ENCODE data around the gene LRRK1.

The LRRK1 gene

GRCh38 chr15:101062471-101063171, 143.5 kb downstream of the LRRK1 start:
- Histone ChIP-seq H3K9me3 (ENCODE audit: control insufficient read depth, low read length) (no peaks in the 10 kb centered on the region), H3K4me3 (ENCODE audit: insufficient read depth in 1 of 2, low read depth in 1 of 2, low read length in 2 of 2) (no peak overlapping the region), H3K4me1 (ENCODE audit: control insufficient read depth, insufficient read depth, low read depth, low read length) (peaks cover 3% of the 10 kb centered on the region), H2BK120ac (ENCODE audit: low read depth, low read length) (no peak overlapping the region), H3K27me3 (ENCODE audit: control insufficient read depth in 1 of 2, insufficient read depth in 1 of 2, low read length in 2 of 2) (no peaks in the 10 kb centered on the region), H2BK12ac (ENCODE audit: low read length in 2 of 2) (no peak overlapping the region), H3K36me3 (ENCODE audit: control insufficient read depth in 1 of 2, insufficient read depth in 2 of 2, low read depth in 1 of 2, low read length in 2 of 2) (peaks cover 2 to 91% of the 10 kb centered on the region in 2 experiments), H3K4me2 (ENCODE audit: low read length, poor library complexity, severe bottlenecking) (no peak overlapping the region), H3K23ac (ENCODE audit: low read length in 2 of 2) (no peak overlapping the region), H4K91ac (ENCODE audit: low read length) (no peak overlapping the region), H3K79me1 (replicated peaks; ENCODE audit: low read length, poor library complexity, severe bottlenecking) (no peaks in the 10 kb centered on the region), H2BK15ac (ENCODE audit: low read depth, poor library complexity, severe bottlenecking) (no peak overlapping the region), H2AK5ac (ENCODE audit: low read length, severe bottlenecking) (no peak overlapping the region), H3K4ac (ENCODE audit: low read depth in 1 of 2, low read length in 2 of 2) (no peak overlapping the region), H2AFZ (ENCODE audit: low read depth, low read length) (no peak overlapping the region), H3K9ac (ENCODE audit: low read length) (no peak overlapping the region), H3K14ac (ENCODE audit: low read length in 2 of 2) (no peak overlapping the region), H3K27ac (ENCODE audit: low read length, poor library complexity, severe bottlenecking) (no peak overlapping the region), H4K8ac (ENCODE audit: low read length) (no peak overlapping the region), H2BK5ac (ENCODE audit: low read depth, low read length, poor library complexity, severe bottlenecking) (no peak overlapping the region), H3K18ac (ENCODE audit: low read depth in 1 of 2, low read length in 2 of 2) (no peak overlapping the region)
- 87% methylated on average over 18 of the region's 18 CpGs for WGBS
- no peak for DNase-seq

GRCh38 chr15:101063212-101063611, 144.1 kb downstream of the LRRK1 start:
- H3K18ac ChIP-seq (ENCODE audit: low read depth in 1 of 2, low read length in 2 of 2): no peak overlapping the region
- H3K23ac ChIP-seq (ENCODE audit: low read length in 2 of 2): no peak overlapping the region
- H2AFZ ChIP-seq (ENCODE audit: low read depth, low read length): no peak overlapping the region
- no peak overlapping the region for H4K8ac ChIP-seq (ENCODE audit: low read length)
- H2BK5ac ChIP-seq (ENCODE audit: low read depth, low read length, poor library complexity, severe bottlenecking): no peak overlapping the region
- H2BK15ac ChIP-seq (ENCODE audit: low read depth, poor library complexity, severe bottlenecking): no peak overlapping the region
- H2BK120ac ChIP-seq (ENCODE audit: low read depth, low read length): no peak overlapping the region
- H3K14ac ChIP-seq (ENCODE audit: low read length in 2 of 2): no peak overlapping the region
- no peaks in the 10 kb centered on the region for H3K79me1 ChIP-seq (replicated peaks; ENCODE audit: low read length, poor library complexity, severe bottlenecking)
- H3K9me3 ChIP-seq (ENCODE audit: control insufficient read depth, low read length): no peaks in the 10 kb centered on the region
- no peak overlapping the region for H3K27ac ChIP-seq (ENCODE audit: low read length, poor library complexity, severe bottlenecking)
- H3K4me3 ChIP-seq (ENCODE audit: insufficient read depth in 1 of 2, low read depth in 1 of 2, low read length in 2 of 2): no peak overlapping the region
- H4K91ac ChIP-seq (ENCODE audit: low read length): no peak overlapping the region
- peaks cover 0 to 85% of the 10 kb centered on the region in 2 experiments for H3K36me3 ChIP-seq (ENCODE audit: control insufficient read depth in 1 of 2, insufficient read depth in 2 of 2, low read depth in 1 of 2, low read length in 2 of 2)
- H3K9ac ChIP-seq (ENCODE audit: low read length): no peak overlapping the region
- H2BK12ac ChIP-seq (ENCODE audit: low read length in 2 of 2): no peak overlapping the region
- no peak overlapping the region for H3K4me2 ChIP-seq (ENCODE audit: low read length, poor library complexity, severe bottlenecking)
- H3K4ac ChIP-seq (ENCODE audit: low read depth in 1 of 2, low read length in 2 of 2): no peak overlapping the region
- H3K4me1 ChIP-seq (ENCODE audit: control insufficient read depth, insufficient read depth, low read depth, low read length): peaks cover 3% of the 10 kb centered on the region
- no peak for DNase-seq
- no peaks in the 10 kb centered on the region for H3K27me3 ChIP-seq (ENCODE audit: control insufficient read depth in 1 of 2, insufficient read depth in 1 of 2, low read length in 2 of 2)
- H2AK5ac ChIP-seq (ENCODE audit: low read length, severe bottlenecking): no peak overlapping the region
- 77% methylated on average over 8 of the region's 9 CpGs for WGBS

GRCh38 chr15:101063891-101064794, 145.0 kb downstream of the LRRK1 start:
- H2BK15ac ChIP-seq (ENCODE audit: low read depth, poor library complexity, severe bottlenecking): no peak overlapping the region
- no peak overlapping the region for H4K8ac ChIP-seq (ENCODE audit: low read length)
- H2AK5ac ChIP-seq (ENCODE audit: low read length, severe bottlenecking): no peak overlapping the region
- no peak overlapping the region for H3K9ac ChIP-seq (ENCODE audit: low read length)
- H3K4ac ChIP-seq (ENCODE audit: low read depth in 1 of 2, low read length in 2 of 2): no peak overlapping the region
- H3K18ac ChIP-seq (ENCODE audit: low read depth in 1 of 2, low read length in 2 of 2): no peak overlapping the region
- no peaks in the 10 kb centered on the region for H3K9me3 ChIP-seq (ENCODE audit: control insufficient read depth, low read length)
- no peak overlapping the region for H3K4me2 ChIP-seq (ENCODE audit: low read length, poor library complexity, severe bottlenecking)
- no peak overlapping the region for H2BK120ac ChIP-seq (ENCODE audit: low read depth, low read length)
- H3K23ac ChIP-seq (ENCODE audit: low read length in 2 of 2): no peak overlapping the region
- no peak overlapping the region for H4K91ac ChIP-seq (ENCODE audit: low read length)
- H2BK5ac ChIP-seq (ENCODE audit: low read depth, low read length, poor library complexity, severe bottlenecking): no peak overlapping the region
- peaks cover 0 to 78% of the 10 kb centered on the region in 2 experiments for H3K36me3 ChIP-seq (ENCODE audit: control insufficient read depth in 1 of 2, insufficient read depth in 2 of 2, low read depth in 1 of 2, low read length in 2 of 2)
- no peaks in the 10 kb centered on the region for H3K79me1 ChIP-seq (replicated peaks; ENCODE audit: low read length, poor library complexity, severe bottlenecking)
- 93% methylated on average over 30 of the region's 30 CpGs for WGBS
- H2AFZ ChIP-seq (ENCODE audit: low read depth, low read length): no peak overlapping the region
- no peak overlapping the region for H3K27ac ChIP-seq (ENCODE audit: low read length, poor library complexity, severe bottlenecking)
- no peak overlapping the region for H3K14ac ChIP-seq (ENCODE audit: low read length in 2 of 2)
- H3K27me3 ChIP-seq (ENCODE audit: control insufficient read depth in 1 of 2, insufficient read depth in 1 of 2, low read length in 2 of 2): no peaks in the 10 kb centered on the region
- no peak for DNase-seq
- H2BK12ac ChIP-seq (ENCODE audit: low read length in 2 of 2): no peak overlapping the region
- no peak overlapping the region for H3K4me3 ChIP-seq (ENCODE audit: insufficient read depth in 1 of 2, low read depth in 1 of 2, low read length in 2 of 2)
- peaks cover 12% of the 10 kb centered on the region for H3K4me1 ChIP-seq (ENCODE audit: control insufficient read depth, insufficient read depth, low read depth, low read length)
